Measurements from ENCODE around the gene GPR17. TPM values are rescaled to one million over a fixed set of nuclear protein-coding genes. Genes with fewer than 3 reads are reported as not detected.

The GPR17 gene
- total and polyA plus RNA-seq, 9 of the 15 experiments (the other 6 are each of a cell fraction or from before 2014, with no cell fraction given) = not detected

DNA sequence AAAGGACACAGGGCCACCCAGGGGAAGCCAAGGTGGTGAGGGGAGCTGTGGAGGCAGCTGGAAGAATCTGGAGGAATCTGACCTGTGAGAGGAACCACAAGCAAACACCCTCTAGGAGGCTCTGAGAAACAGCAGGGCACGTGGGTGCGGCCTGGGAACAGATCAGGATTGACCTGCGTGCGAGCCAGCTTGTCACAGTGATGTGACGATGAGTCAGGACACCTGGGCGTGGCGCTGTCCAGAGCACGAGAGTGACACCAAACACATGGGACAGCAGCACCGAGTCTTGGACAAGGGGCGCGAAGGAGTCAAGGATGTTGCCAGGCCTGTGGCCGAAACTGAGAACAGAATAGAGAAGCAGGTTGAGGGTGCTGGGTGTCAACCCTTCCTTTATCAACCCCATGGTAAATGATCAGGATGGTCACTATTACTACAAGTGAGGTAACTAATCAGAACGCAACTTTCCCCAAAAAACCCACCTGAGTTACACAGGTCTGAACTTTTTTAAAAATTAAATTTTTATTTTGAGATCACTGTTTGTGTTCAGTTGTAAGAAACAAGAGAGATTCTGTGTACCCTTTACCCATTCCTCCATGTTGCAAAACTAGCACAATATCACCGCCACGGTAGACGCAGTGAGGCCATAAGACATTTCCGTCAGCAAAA, 54.7 kb downstream of the GPR17 start (continued):
- TF ChIP-seq, protein P1, sequence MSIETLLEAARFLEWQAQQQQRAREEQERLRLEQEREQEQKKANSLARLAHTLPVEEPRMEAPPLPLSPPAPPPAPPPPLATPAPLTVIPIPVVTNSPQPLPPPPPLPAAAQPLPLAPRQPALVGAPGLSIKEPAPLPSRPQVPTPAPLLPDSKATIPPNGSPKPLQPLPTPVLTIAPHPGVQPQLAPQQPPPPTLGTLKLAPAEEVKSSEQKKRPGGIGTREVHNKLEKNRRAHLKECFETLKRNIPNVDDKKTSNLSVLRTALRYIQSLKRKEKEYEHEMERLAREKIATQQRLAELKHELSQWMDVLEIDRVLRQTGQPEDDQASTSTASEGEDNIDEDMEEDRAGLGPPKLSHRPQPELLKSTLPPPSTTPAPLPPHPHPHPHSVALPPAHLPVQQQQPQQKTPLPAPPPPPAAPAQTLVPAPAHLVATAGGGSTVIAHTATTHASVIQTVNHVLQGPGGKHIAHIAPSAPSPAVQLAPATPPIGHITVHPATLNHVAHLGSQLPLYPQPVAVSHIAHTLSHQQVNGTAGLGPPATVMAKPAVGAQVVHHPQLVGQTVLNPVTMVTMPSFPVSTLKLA (conservative IDR thresholded peaks at IDR 0.05) = peak; percentile 96 to 98
- TF ChIP-seq CXXC5 (CRISPR knock-in tag; IDR thresholded peaks at IDR 0.05) = peak; percentile 79

DNA sequence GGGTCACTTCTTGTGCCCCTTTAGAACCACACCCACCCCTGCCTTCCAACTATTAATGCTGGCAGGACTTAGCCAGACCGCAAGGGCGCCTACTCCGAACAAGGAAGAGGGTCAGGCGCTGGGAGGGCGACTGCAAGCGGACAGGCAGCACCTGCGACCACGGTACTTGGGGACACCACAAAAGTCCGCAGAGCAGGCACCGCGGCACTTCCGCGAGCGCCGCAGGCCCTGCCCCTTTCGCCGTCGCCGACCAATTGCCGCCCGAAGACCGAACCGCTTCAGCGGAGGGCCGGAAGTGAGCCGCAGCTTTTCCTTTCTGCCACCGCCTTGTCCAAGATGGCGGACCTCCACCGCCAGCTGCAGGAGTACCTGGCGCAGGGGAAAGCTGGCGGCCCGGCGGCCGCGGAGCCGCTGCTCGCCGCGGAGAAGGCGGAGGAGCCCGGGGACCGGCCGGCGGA, 55.3 kb downstream of the GPR17 start, which contains the start of gene SFT2D3:
SFT2D3 (plus strand) TSS at position 305 of the 458 bp plus-strand sequence; CDS start at position 337, 32 bp downstream.
- no peaks in the 10 kb centered on the region; the same call in none of the 2 replicates for H4K20me1 ChIP-seq (replicated peaks; ENCODE audit: control insufficient read depth, insufficient read depth, low read length)
- H3K9ac ChIP-seq (ENCODE audit: insufficient read depth in 1 of 2, low read depth in 2 of 2, low read length in 2 of 2) = peak within 1 kb of the TSS; percentile 81 to 99
- peak within 1 kb of the TSS; percentile 83 for H3K4me3 ChIP-seq
- H3K9me1 ChIP-seq (ENCODE audit: control insufficient read depth, insufficient read depth, low read length) = no peaks in the 10 kb centered on the region
- in situ Hi-C loops (cut with MboI) = no loop called here
- H3K27me3 ChIP-seq (ENCODE audit: control insufficient read depth in 2 of 2, insufficient read depth in 2 of 2, low read length in 2 of 2) = no peaks in the 10 kb centered on the region
- FAIRE-seq (peak; percentile 78), DNase-seq (ENCODE audit: extremely low read depth in 1 of 4, low spot score in 3 of 4) (peak; percentile 78 to 96 (median 86)), ATAC-seq (peak; percentile 92)
- peak within 1 kb of the TSS; percentile 93 for H3K4me2 ChIP-seq (ENCODE audit: insufficient read depth, low read length)
- peaks cover 18 to 26% of the 10 kb centered on the region in 2 experiments for H3K4me1 ChIP-seq (replicated peaks in 1 of 2; ENCODE audit: control insufficient read depth in 2 of 2, insufficient read depth in 2 of 2, low read length in 2 of 2)
- H3K27ac ChIP-seq (ENCODE audit: extremely low read depth, low read depth, low read length) = peak within 1 kb of the TSS; percentile 95
- no TSS peak for BruUV-seq (replicated peaks)
- H3K36me3 ChIP-seq (ENCODE audit: control insufficient read depth, insufficient read depth, low read length) = peaks cover 35% of the 10 kb centered on the region
- POLR2A ChIA-PET = interaction anchor here (0.6 to 1.3 kb wide), 6 partner anchors 9 to 197 kb away, joined by 3 to 4 read pairs (median 3); no protein-coding TSS in a partner anchor
- WGBS (ENCODE audit: insufficient coverage, low coverage, missing lambda C conversion rate) = under 1% methylated on average over 44 of the region's 44 CpGs
- no peaks in the 10 kb centered on the region for H3K9me3 ChIP-seq (replicated peaks; ENCODE audit: control insufficient read depth, insufficient read depth, low read depth, low read length)
- CTCF ChIA-PET (ENCODE audit: low intra/inter-chr PET ratio) = no interaction called here
- H2AFZ ChIP-seq (ENCODE audit: low read depth, low read length) = peak within 1 kb of the TSS; percentile 92
- H3K79me2 ChIP-seq (ENCODE audit: control insufficient read depth, insufficient read depth, low read length) = peaks cover 35% of the 10 kb centered on the region
- intact Hi-C loops (cut with micrococcal nuclease) = loop anchor here (2.0 kb wide), 2 partner anchors 110 kb away; partner anchors contain the start of gene WDR33
- TF ChIP-seq PCBP1 (IDR thresholded peaks at IDR 0.05; ENCODE audit: low read depth, low read length, poor library complexity, severe bottlenecking) = no peak
- TF ChIP-seq, protein P2, sequence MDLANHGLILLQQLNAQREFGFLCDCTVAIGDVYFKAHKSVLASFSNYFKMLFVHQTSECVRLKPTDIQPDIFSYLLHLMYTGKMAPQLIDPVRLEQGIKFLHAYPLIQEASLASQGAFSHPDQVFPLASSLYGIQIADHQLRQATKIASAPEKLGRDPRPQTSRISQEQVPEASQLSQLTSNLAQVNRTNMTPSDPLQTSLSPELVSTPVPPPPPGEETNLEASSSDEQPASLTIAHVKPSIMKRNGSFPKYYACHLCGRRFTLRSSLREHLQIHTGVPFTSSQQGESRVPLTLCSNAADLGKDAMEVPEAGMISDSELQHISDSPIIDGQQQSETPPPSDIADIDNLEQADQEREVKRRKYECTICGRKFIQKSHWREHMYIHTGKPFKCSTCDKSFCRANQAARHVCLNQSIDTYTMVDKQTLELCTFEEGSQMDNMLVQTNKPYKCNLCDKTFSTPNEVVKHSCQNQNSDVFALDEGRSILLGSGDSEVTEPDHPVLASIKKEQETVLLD (IDR thresholded peaks at IDR 0.05) = no peak
- no peak for TF ChIP-seq KLF6 (CRISPR knock-in tag; IDR thresholded peaks at IDR 0.05; ENCODE audit: borderline replicate concordance)
- TF ChIP-seq, protein P3, sequence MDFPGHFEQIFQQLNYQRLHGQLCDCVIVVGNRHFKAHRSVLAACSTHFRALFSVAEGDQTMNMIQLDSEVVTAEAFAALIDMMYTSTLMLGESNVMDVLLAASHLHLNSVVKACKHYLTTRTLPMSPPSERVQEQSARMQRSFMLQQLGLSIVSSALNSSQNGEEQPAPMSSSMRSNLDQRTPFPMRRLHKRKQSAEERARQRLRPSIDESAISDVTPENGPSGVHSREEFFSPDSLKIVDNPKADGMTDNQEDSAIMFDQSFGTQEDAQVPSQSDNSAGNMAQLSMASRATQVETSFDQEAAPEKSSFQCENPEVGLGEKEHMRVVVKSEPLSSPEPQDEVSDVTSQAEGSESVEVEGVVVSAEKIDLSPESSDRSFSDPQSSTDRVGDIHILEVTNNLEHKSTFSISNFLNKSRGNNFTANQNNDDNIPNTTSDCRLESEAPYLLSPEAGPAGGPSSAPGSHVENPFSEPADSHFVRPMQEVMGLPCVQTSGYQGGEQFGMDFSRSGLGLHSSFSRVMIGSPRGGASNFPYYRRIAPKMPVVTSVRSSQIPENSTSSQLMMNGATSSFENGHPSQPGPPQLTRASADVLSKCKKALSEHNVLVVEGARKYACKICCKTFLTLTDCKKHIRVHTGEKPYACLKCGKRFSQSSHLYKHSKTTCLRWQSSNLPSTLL (IDR thresholded peaks at IDR 0.05) = no peak
- no peak for TF ChIP-seq NFXL1 (CRISPR knock-in tag; IDR thresholded peaks at IDR 0.05)
- TF ChIP-seq, protein P4, sequence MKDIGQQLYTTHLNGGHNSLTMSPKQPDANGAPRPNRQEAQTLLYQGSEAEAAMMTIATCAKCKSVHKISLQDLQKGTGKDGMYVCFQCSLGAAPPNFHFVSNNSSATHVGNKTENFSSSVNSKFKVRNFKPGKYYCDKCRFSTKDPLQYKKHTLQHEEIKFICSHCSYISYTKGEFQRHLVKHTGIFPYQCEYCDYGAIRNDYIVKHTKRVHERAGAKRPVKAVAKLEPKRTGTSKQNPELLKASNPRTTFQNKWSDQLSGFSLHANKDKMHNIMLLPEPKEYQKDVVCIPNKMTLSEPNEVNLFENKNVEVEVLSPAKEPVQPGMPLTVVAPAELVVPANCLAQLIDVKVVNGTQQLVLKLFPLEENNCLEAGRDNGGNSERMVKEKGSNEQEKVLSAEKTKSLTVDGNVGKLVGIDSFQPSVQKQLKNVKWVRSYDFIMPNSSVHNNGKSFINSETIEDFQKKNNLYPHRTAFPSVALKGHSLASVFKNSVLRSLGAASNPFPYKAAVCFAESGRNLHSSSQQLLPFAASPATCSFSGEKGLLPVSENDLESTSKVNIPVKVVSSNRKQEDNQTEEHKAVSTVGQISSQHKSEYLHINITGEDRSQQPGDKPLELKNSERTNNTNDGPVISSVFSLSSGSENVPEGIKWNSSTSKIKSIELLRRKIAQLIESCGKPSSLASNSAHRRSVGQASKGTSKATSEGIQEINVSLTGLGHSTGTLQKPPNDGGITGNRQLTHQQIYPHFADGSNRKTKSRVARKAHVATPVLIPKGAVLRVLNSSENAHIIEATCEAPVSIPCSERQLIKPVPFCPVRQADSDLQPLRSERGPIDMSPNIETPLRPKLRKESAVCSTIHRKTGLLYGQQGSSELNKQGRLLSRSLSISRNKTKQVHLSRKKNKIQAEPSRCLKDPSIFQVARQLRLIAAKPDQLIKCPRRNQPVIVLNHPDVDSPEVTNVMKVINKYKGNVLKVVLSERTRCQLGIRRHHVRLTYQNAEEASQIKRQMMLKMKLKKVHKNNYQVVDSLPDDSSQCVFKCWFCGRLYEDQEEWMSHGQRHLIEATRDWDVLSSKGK (CRISPR knock-in tag; IDR thresholded peaks at IDR 0.05) = no peak

Measured in K562 (cell line).